Measurements from ENCODE around the gene B4GALNT1. TPM values are rescaled to one million over a fixed set of nuclear protein-coding genes. Genes with fewer than 3 reads are reported as not detected.
A peak's percentile ranks its signal among the peaks of the same experiment; 100 is the strongest.

Gene B4GALNT1
- total RNA-seq, 1 donor from 2014 or later: 18.6 TPM

GRCh38 chr12:57609101-57609780 is 23.8 kb downstream of the B4GALNT1 start:
- peak overlapping the region; percentile 88 for H3K4me3 Mint-ChIP-seq
- H3K4me1 Mint-ChIP-seq: peaks cover 46% of the 10 kb centered on the region
- H3K27ac Mint-ChIP-seq (ENCODE audit: unreplicated experiment): no peak overlapping the region
- DNase-seq (ENCODE audit: low read depth, low spot score): no peak
- TF ChIP-seq, protein P1, sequence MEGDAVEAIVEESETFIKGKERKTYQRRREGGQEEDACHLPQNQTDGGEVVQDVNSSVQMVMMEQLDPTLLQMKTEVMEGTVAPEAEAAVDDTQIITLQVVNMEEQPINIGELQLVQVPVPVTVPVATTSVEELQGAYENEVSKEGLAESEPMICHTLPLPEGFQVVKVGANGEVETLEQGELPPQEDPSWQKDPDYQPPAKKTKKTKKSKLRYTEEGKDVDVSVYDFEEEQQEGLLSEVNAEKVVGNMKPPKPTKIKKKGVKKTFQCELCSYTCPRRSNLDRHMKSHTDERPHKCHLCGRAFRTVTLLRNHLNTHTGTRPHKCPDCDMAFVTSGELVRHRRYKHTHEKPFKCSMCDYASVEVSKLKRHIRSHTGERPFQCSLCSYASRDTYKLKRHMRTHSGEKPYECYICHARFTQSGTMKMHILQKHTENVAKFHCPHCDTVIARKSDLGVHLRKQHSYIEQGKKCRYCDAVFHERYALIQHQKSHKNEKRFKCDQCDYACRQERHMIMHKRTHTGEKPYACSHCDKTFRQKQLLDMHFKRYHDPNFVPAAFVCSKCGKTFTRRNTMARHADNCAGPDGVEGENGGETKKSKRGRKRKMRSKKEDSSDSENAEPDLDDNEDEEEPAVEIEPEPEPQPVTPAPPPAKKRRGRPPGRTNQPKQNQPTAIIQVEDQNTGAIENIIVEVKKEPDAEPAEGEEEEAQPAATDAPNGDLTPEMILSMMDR (conservative IDR thresholded peaks at IDR 0.05): no peak
- peaks cover 9% of the 10 kb centered on the region for H3K36me3 Mint-ChIP-seq (ENCODE audit: low read depth)
- H3K27me3 Mint-ChIP-seq (ENCODE audit: low read depth): peaks cover 3% of the 10 kb centered on the region
- H3K9me3 Mint-ChIP-seq: no peaks in the 10 kb centered on the region

DNA sequence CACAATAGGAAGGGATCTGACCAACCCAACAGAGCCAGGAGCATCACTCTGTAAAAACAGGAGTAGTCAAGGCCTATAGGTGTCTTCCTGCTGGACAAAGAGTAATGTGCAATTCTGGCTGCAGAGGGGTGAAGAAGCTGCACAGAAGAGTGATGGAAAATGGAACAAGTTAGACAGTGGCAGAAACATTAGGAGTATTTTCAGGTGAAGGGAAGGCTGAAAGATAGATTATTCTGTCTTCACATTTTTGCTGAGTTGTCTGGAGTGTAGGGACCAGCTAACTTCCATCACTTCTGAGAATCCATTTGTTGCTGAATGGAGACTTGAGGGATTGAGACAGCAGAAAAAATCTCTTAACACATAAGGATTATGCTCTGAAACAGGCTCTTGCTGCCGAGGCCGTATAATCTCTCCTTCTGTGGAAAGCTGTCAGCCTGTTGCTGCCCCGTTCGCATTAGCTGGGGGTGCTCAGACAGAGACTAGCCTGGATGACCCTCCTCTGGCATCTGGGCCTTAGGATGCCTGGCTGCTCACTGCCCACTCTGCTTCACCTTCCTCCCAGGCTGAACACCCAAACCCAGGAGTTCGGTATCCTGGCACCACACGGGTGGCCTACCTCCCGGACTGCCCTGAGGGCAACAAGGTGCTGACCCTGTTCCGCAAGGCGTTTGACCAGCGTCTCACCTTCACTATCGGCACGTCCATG is 24.9 kb downstream of the B4GALNT1 start:
- H3K27ac Mint-ChIP-seq (ENCODE audit: unreplicated experiment): no peak overlapping the region
- peak overlapping the region; percentile 88 for H3K4me3 Mint-ChIP-seq
- H3K27me3 Mint-ChIP-seq (ENCODE audit: low read depth): peaks cover 3% of the 10 kb centered on the region
- H3K4me1 Mint-ChIP-seq: peaks cover 51% of the 10 kb centered on the region
- DNase-seq (ENCODE audit: low read depth, low spot score): no peak
- TF ChIP-seq, protein P1 (conservative IDR thresholded peaks at IDR 0.05): no peak
- no peaks in the 10 kb centered on the region for H3K9me3 Mint-ChIP-seq
- peaks cover 7% of the 10 kb centered on the region for H3K36me3 Mint-ChIP-seq (ENCODE audit: low read depth)

DNA sequence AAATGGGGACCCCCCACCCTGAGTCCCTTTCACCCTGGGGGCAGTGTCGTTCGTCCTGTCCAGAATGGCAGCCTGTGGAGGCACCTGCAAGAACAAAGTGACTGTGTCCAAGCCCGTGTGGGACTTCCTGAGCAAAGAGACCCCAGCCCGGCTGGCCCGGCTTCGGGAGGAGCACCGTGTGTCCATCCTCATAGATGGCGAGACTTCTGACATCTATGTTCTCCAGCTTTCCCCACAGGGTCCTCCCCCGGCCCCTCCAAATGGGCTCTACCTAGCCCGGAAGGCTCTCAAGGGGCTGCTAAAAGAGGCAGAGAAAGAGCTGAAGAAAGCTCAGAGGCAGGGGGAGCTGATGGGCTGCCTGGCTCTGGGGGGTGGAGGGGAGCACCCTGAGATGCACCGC is 26.2 kb downstream of the B4GALNT1 start:
- Mint-ChIP-seq H3K36me3 (ENCODE audit: low read depth) (peaks cover 13% of the 10 kb centered on the region), H3K9me3 (no peaks in the 10 kb centered on the region), H3K4me1 (peaks cover 43% of the 10 kb centered on the region), H3K27me3 (ENCODE audit: low read depth) (peaks cover 3% of the 10 kb centered on the region), H3K4me3 (peak overlapping the region; percentile 95), H3K27ac (ENCODE audit: unreplicated experiment) (no peak overlapping the region)
- DNase-seq (ENCODE audit: low read depth, low spot score): no peak
- TF ChIP-seq, protein P1 (conservative IDR thresholded peaks at IDR 0.05): no peak

- peaks cover 43% of the 10 kb centered on the region for H3K4me1 Mint-ChIP-seq
- no peaks in the 10 kb centered on the region for H3K9me3 Mint-ChIP-seq
- peaks cover 3% of the 10 kb centered on the region for H3K27me3 Mint-ChIP-seq (ENCODE audit: low read depth)
- peak overlapping the region; percentile 95 for H3K4me3 Mint-ChIP-seq
- TF ChIP-seq, protein P1 (conservative IDR thresholded peaks at IDR 0.05): no peak
- no peak for DNase-seq (ENCODE audit: low read depth, low spot score)
- peaks cover 17% of the 10 kb centered on the region for H3K36me3 Mint-ChIP-seq (ENCODE audit: low read depth)
- no peak overlapping the region for H3K27ac Mint-ChIP-seq (ENCODE audit: unreplicated experiment)
Measured at GRCh38 chr12:57606399-57606798, 26.6 kb downstream of the B4GALNT1 start.

GRCh38 chr12:57605811-57606311 is 27.1 kb downstream of the B4GALNT1 start:
- TF ChIP-seq, protein P1 (conservative IDR thresholded peaks at IDR 0.05): no peak
- H3K27ac Mint-ChIP-seq (ENCODE audit: unreplicated experiment): peak overlapping the region; percentile 82
- DNase-seq (ENCODE audit: low read depth, low spot score): no peak

More at GRCh38 chr12:57605811-57606311, 27.1 kb downstream of the B4GALNT1 start:
- Mint-ChIP-seq H3K4me3 (peak overlapping the region; percentile 95), H3K27me3 (ENCODE audit: low read depth) (peaks cover 3% of the 10 kb centered on the region), H3K36me3 (ENCODE audit: low read depth) (peaks cover 19% of the 10 kb centered on the region), H3K9me3 (no peaks in the 10 kb centered on the region), H3K4me1 (peaks cover 43% of the 10 kb centered on the region)
